ENCODE results near the gene HNRNPU.

The HNRNPU gene

GRCh38 chr1:244813327-244813726 lies 51.0 kb downstream of the HNRNPU start:
- no peak overlapping the region for H3K4me3 ChIP-seq (ENCODE audit: low read depth, low read length)

GRCh38 chr1:244810221-244810620 lies 54.1 kb downstream of the HNRNPU start:
- H3K4me3 ChIP-seq (ENCODE audit: low read depth, low read length), result no peak overlapping the region

GRCh38 chr1:244807138-244807537 lies 57.2 kb downstream of the HNRNPU start:
- H3K4me3 ChIP-seq (ENCODE audit: low read depth, low read length), result no peak overlapping the region

- H3K4me3 ChIP-seq (ENCODE audit: low read depth, low read length), result no peak overlapping the region
Observed at GRCh38 chr1:244804841-244805240, 59.5 kb downstream of the HNRNPU start.

GRCh38 chr1:244802556-244803239 lies 61.6 kb downstream of the HNRNPU start:
- H3K4me3 ChIP-seq (ENCODE audit: low read depth, low read length), result no peak overlapping the region

- no peak overlapping the region for H3K4me3 ChIP-seq (ENCODE audit: low read depth, low read length)
Observed at GRCh38 chr1:244802041-244802440, 62.3 kb downstream of the HNRNPU start.

GRCh38 chr1:244801246-244801645 lies 63.1 kb downstream of the HNRNPU start:
- H3K4me3 ChIP-seq (ENCODE audit: low read depth, low read length), result no peak overlapping the region

- no peak overlapping the region for H3K4me3 ChIP-seq (ENCODE audit: low read depth, low read length)
Observed at GRCh38 chr1:244800821-244801220, 63.5 kb downstream of the HNRNPU start.
